HG03045 (cell line): ENCODE measurements around the gene ADAM21.
"Not testable (repeated sequence)": the region's sequence is repeated elsewhere in the genome, so short reads cannot be mapped to it uniquely, and the experiment has no call there.

Source experiments
- ATAC-seq: cut with Tn5 transposase; IDR thresholded peaks from one replicate; pipeline ENCODE4 v1.9.1; 2021; ENCODE audit warnings: mild to moderate bottlenecking, moderate library complexity; ENCODE audit not compliant: unreplicated experiment

The ADAM21 gene

GRCh38 chr14:70475459-70475858, 23.5 kb downstream of the ADAM21 start:
- ATAC-seq = not testable (repeated sequence)

- not testable (repeated sequence) for ATAC-seq
These were observed 25.6 kb downstream of the ADAM21 start for GRCh38 chr14:70477356-70478105.

- no peak for ATAC-seq
These were observed 37.7 kb downstream of the ADAM21 start for GRCh38 chr14:70489579-70490200.

GRCh38 chr14:70498191-70498590, 46.2 kb downstream of the ADAM21 start:
- no peak for ATAC-seq
